Activated CD8-positive, alpha-beta T cell treated with anti-CD3 and anti-CD28 coated beads for 36 hours (primary cell): Measurements from ENCODE around the gene WASHC3. TPM values are rescaled to one million over a fixed set of nuclear protein-coding genes. Genes with fewer than 3 reads are reported as not detected.
A peak's percentile ranks its signal among the peaks of the same experiment; 100 is the strongest.

Experiments
- ATAC-seq: fragments of 200-7000 bp; cut with Tn5 transposase; one replicate; pipeline ENCODE4 v1.10.0; 2021; ENCODE audit warnings: mild to moderate bottlenecking, moderate library complexity
- CTCF ChIA-PET: fragments of 350-600 bp; sonication (Branson Sonifier 250); formaldehyde crosslinking; loops from one replicate; lab custom pipeline; 2021; ENCODE audit warnings: antibody characterized with exemption; lab: Charles Lee
- POLR2A ChIA-PET: fragments of 350-600 bp; sonication (Branson Sonifier 250); formaldehyde crosslinking; loops from one replicate; lab custom pipeline; 2021; ENCODE audit warnings: antibody characterized with exemption; lab: Charles Lee
- DNase-seq: peaks from one replicate; pipeline ENCODE4 v3.0.0-alpha.2; 2020
- H3K27ac Mint-ChIP-seq: one replicate; pipeline ENCODE4 v1.8.0; 2021; ENCODE audit warnings: mild to moderate bottlenecking, mixed read lengths
- H3K27me3 Mint-ChIP-seq: one replicate; pipeline ENCODE4 v1.8.0; 2021; ENCODE audit warnings: mixed read lengths
- H3K36me3 Mint-ChIP-seq: one replicate; pipeline ENCODE4 v1.8.0; 2021; ENCODE audit warnings: low read depth, mixed read lengths
- H3K4me1 Mint-ChIP-seq: one replicate; pipeline ENCODE4 v1.8.0; 2021; ENCODE audit warnings: low read depth, mixed read lengths
- H3K4me3 Mint-ChIP-seq: one replicate; pipeline ENCODE4 v1.8.0; 2021; ENCODE audit warnings: mild to moderate bottlenecking, moderate library complexity, mixed read lengths
- H3K9me3 Mint-ChIP-seq: one replicate; pipeline ENCODE4 v1.8.0; 2021; ENCODE audit warnings: mixed read lengths
- CTCF ChIP-seq: fragments of 200-600 bp; IDR thresholded peaks from one replicate; pipeline ENCODE4 v1.8.0; 2022; ENCODE audit warnings: antibody characterized with exemption, mild to moderate bottlenecking
- intact Hi-C: fragments of 100-400 bp; cut with micrococcal nuclease; formaldehyde crosslinking; loops from one replicate; pipeline ENCODE4 v1.10.0; 2022
- total RNA-seq, 2 experiments: library from RNA; stranded (reverse); gene quantifications; one replicate each; pipeline ENCODE4 v1.2.3, GENCODE V29; 2021

Gene WASHC3
- total RNA-seq, 2 experiments from 2014 or later = 30.7 to 32.3 TPM

- CTCF ChIA-PET = no interaction called here
- intact Hi-C loops = no loop called here
- DNase-seq = no peak
Observed at GRCh38 chr12:102051431-102051965, 10.3 kb downstream of the WASHC3 start.

GRCh38 chr12:102050660-102051430 is 10.9 kb downstream of the WASHC3 start:
- no peak for TF ChIP-seq CTCF
- Mint-ChIP-seq H3K4me1 (peaks cover 24% of the 10 kb centered on the region), H3K4me3 (no peak overlapping the region), H3K27me3 (no peaks in the 10 kb centered on the region), H3K36me3 (peaks cover 30% of the 10 kb centered on the region), H3K27ac (no peak overlapping the region), H3K9me3 (no peaks in the 10 kb centered on the region)
- ATAC-seq (no peak), DNase-seq (no peak)
- intact Hi-C loops = no loop called here
- ChIA-PET CTCF (no interaction called here), POLR2A (no interaction called here)

More at GRCh38 chr12:102051431-102051965, 10.3 kb downstream of the WASHC3 start:
- no peak for TF ChIP-seq CTCF
- Mint-ChIP-seq H3K9me3 (no peaks in the 10 kb centered on the region), H3K27ac (no peak overlapping the region), H3K4me1 (peaks cover 25% of the 10 kb centered on the region), H3K36me3 (peaks cover 36% of the 10 kb centered on the region), H3K27me3 (no peaks in the 10 kb centered on the region), H3K4me3 (no peak overlapping the region)
- POLR2A ChIA-PET = no interaction called here
- ATAC-seq = peak; percentile 45

- no peaks in the 10 kb centered on the region for H3K27me3 Mint-ChIP-seq
- no peak for TF ChIP-seq CTCF
- DNase-seq (peak; percentile 59), ATAC-seq (peak; percentile 95)
- H3K4me1 Mint-ChIP-seq = peaks cover 13% of the 10 kb centered on the region
- H3K36me3 Mint-ChIP-seq = peaks cover 10% of the 10 kb centered on the region
- H3K27ac Mint-ChIP-seq = peak overlapping the region; percentile 29
- POLR2A ChIA-PET = interaction anchor here (1.1 to 1.2 kb wide), 2 partner anchors 13 to 17 kb away, joined by 3 read pairs; no protein-coding TSS in a partner anchor
- intact Hi-C loops = no loop called here
- CTCF ChIA-PET = interaction anchor here (1.5 kb wide), 1 partner anchor 16 kb away, joined by 4 read pairs; no protein-coding TSS in a partner anchor
- no peaks in the 10 kb centered on the region for H3K9me3 Mint-ChIP-seq
- no peak overlapping the region for H3K4me3 Mint-ChIP-seq
Observed at GRCh38 chr12:102043928-102044327, 17.9 kb downstream of the WASHC3 start.

- ATAC-seq (no peak), DNase-seq (no peak)
- Mint-ChIP-seq H3K36me3 (peaks cover 20% of the 10 kb centered on the region), H3K9me3 (no peaks in the 10 kb centered on the region), H3K27me3 (no peaks in the 10 kb centered on the region), H3K4me3 (no peak overlapping the region), H3K27ac (no peak overlapping the region), H3K4me1 (no peaks in the 10 kb centered on the region)
- intact Hi-C loops = no loop called here
- ChIA-PET CTCF (interaction anchor here (1.0 to 1.8 kb wide), 2 partner anchors 67 to 94 kb away, joined by 3 read pairs; no protein-coding TSS in a partner anchor), POLR2A (no interaction called here)
- TF ChIP-seq CTCF = no peak
Observed at GRCh38 chr12:102033991-102034745, 27.6 kb downstream of the WASHC3 start.
